ENCODE results near the gene ANO4. TPM values are rescaled to one million over a fixed set of nuclear protein-coding genes. Genes with fewer than 3 reads are reported as not detected.
"Not testable (repeated sequence)": the region's sequence is repeated elsewhere in the genome, so short reads cannot be mapped to it uniquely, and the experiment has no call there.

The ANO4 gene
- total RNA-seq, 1 donor from 2014 or later = 0.13 TPM

DNA sequence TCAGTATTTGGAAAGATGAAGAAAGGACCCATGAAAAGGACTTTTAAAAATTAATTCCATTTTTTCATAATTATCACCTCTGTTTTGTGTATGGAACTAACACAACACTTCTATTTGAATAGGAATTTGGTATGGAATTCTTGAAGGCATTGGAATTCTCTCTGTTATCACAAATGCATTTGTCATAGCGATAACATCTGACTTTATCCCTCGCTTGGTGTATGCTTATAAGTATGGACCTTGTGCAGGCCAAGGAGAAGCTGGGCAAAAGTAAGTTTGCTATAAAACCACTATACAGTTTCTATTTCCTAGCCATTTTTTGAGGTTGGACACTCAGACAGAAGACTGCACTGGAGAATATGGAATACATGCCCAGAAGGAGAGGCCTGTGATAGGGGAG is 316.9 kb downstream of the ANO4 start:
- Histone ChIP-seq H3K27me3 (ENCODE audit: control insufficient read depth, insufficient read depth, low read length) (no peaks in the 10 kb centered on the region), H3K36me3 (ENCODE audit: control insufficient read depth, insufficient read depth, low read length) (no peaks in the 10 kb centered on the region), H3K4me3 (ENCODE audit: low read depth, low read length) (no peak overlapping the region)
- TF ChIP-seq, protein P1, sequence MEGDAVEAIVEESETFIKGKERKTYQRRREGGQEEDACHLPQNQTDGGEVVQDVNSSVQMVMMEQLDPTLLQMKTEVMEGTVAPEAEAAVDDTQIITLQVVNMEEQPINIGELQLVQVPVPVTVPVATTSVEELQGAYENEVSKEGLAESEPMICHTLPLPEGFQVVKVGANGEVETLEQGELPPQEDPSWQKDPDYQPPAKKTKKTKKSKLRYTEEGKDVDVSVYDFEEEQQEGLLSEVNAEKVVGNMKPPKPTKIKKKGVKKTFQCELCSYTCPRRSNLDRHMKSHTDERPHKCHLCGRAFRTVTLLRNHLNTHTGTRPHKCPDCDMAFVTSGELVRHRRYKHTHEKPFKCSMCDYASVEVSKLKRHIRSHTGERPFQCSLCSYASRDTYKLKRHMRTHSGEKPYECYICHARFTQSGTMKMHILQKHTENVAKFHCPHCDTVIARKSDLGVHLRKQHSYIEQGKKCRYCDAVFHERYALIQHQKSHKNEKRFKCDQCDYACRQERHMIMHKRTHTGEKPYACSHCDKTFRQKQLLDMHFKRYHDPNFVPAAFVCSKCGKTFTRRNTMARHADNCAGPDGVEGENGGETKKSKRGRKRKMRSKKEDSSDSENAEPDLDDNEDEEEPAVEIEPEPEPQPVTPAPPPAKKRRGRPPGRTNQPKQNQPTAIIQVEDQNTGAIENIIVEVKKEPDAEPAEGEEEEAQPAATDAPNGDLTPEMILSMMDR (IDR thresholded peaks at IDR 0.05; ENCODE audit: insufficient read depth, low read length, poor library complexity, severe bottlenecking) = no peak
- DNase-seq (ENCODE audit: low read depth) = no peak

GRCh38 chr12:101115326-101115725 is 320.8 kb downstream of the ANO4 start:
- no peaks in the 10 kb centered on the region for H3K27me3 ChIP-seq (ENCODE audit: control insufficient read depth, insufficient read depth, low read length)
- TF ChIP-seq, protein P1 (IDR thresholded peaks at IDR 0.05; ENCODE audit: insufficient read depth, low read length, poor library complexity, severe bottlenecking) = no peak
- DNase-seq (ENCODE audit: low read depth) = no peak
- no peak overlapping the region for H3K4me3 ChIP-seq (ENCODE audit: low read depth, low read length)
- H3K36me3 ChIP-seq (ENCODE audit: control insufficient read depth, insufficient read depth, low read length) = no peaks in the 10 kb centered on the region

- TF ChIP-seq, protein P1 (IDR thresholded peaks at IDR 0.05; ENCODE audit: insufficient read depth, low read length, poor library complexity, severe bottlenecking) = no peak
- H3K36me3 ChIP-seq (ENCODE audit: control insufficient read depth, insufficient read depth, low read length) = no peaks in the 10 kb centered on the region
- H3K4me3 ChIP-seq (ENCODE audit: low read depth, low read length) = no peak overlapping the region
- DNase-seq (ENCODE audit: low read depth) = no peak
- H3K27me3 ChIP-seq (ENCODE audit: control insufficient read depth, insufficient read depth, low read length) = no peaks in the 10 kb centered on the region
Measured at GRCh38 chr12:101116911-101117310, 322.3 kb downstream of the ANO4 start.

GRCh38 chr12:101117842-101118241 is 323.3 kb downstream of the ANO4 start:
- DNase-seq (ENCODE audit: low read depth) = no peak
- TF ChIP-seq, protein P1 (IDR thresholded peaks at IDR 0.05; ENCODE audit: insufficient read depth, low read length, poor library complexity, severe bottlenecking) = no peak

DNA sequence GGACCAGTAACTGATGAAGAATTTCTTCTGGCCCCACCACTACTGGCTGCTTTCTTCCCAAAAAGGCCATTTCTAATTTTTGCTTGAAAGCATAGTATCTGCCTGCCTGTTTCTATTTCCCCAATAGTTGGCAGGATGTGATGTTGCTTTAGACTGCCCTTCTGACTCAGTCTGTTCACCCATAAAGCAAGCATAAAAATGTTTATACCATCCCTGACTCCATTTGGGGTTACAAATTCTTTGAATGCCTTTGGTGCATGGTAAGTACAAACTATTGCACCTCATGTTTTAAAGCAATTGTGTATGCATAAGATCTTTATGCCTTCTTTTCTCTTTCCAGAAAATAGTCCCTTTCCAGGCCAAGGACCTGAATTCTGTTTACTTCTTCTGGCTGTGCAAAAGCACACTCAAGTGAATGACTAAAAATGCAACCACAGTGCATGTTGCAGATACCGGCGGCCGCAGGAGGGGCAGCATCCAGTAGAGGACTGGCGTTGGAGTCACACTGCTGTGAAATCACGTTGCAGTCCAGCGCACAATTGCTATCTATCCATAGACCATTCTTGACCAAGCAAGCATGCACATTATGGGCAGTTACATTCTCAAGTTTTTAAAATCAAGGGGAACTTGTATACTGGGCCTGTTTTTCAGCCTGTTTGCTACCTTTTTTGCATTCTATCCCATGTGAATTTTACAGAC is 333.1 kb downstream of the ANO4 start:
- no peak for DNase-seq (ENCODE audit: low read depth)
- H3K4me3 ChIP-seq (ENCODE audit: low read depth, low read length) = no peak overlapping the region
- H3K27me3 ChIP-seq (ENCODE audit: control insufficient read depth, insufficient read depth, low read length) = no peaks in the 10 kb centered on the region
- no peaks in the 10 kb centered on the region for H3K36me3 ChIP-seq (ENCODE audit: control insufficient read depth, insufficient read depth, low read length)
- TF ChIP-seq, protein P1 (IDR thresholded peaks at IDR 0.05; ENCODE audit: insufficient read depth, low read length, poor library complexity, severe bottlenecking) = no peak

More at GRCh38 chr12:101117842-101118241, 323.3 kb downstream of the ANO4 start:
- no peaks in the 10 kb centered on the region for H3K36me3 ChIP-seq (ENCODE audit: control insufficient read depth, insufficient read depth, low read length)
- no peaks in the 10 kb centered on the region for H3K27me3 ChIP-seq (ENCODE audit: control insufficient read depth, insufficient read depth, low read length)
- no peak overlapping the region for H3K4me3 ChIP-seq (ENCODE audit: low read depth, low read length)

DNA sequence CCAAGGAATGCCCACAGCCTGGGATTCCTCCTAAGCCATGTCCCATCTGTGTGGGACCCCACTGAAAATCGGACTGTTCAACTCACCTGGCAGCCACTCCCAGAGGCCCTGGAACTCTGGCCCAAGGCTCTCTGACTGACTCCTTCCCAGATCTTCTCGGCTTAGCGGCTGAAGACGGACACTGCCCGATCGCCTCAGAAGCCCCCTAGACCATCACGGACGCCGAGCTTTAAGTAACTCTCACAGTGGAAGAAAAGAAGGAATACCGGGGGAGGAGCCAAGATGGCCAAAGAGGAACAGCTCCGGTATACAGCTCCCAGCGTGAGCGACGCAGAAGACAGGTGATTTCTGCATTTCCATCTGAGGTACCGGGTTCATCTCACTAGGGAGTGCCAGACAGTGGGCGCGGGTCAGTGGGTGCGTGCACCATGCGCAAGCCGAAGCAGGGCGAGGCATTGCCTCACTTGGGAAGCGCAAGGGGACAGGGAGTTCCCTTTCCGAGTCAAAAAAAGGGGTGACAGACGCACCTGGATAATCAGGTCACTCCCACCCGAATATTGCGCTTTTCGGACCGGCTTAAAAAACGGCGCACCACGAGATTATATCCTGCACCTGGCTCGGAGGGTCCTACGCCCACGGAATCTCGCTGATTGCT is 351.3 kb downstream of the ANO4 start:
- DNase-seq (ENCODE audit: low read depth); H3K27me3 ChIP-seq (ENCODE audit: control insufficient read depth, insufficient read depth, low read length); H3K36me3 ChIP-seq (ENCODE audit: control insufficient read depth, insufficient read depth, low read length); H3K4me3 ChIP-seq (ENCODE audit: low read depth, low read length): not testable (repeated sequence)
